Ureter (tissue), 1 donor: ENCODE measurements around the gene TMEM270. TPM values are rescaled to one million over a fixed set of nuclear protein-coding genes. Genes with fewer than 3 reads are reported as not detected.
"Not testable (repeated sequence)": the region's sequence is repeated elsewhere in the genome, so short reads cannot be mapped to it uniquely, and the experiment has no call there.

Experiments used
- DNase-seq: peaks from one replicate; pipeline ENCODE4 v3.0.0-alpha.2; 2020; ENCODE audit warnings: low spot score
- total RNA-seq: library from RNA; stranded (reverse); gene quantifications from one replicate; pipeline ENCODE4 v1.2.4, GENCODE V29; 2023
- donor health status: DM: yes; HTN: yes; CAD: no.

Gene TMEM270
- total RNA-seq, 1 donor from 2014 or later = not detected

DNA sequence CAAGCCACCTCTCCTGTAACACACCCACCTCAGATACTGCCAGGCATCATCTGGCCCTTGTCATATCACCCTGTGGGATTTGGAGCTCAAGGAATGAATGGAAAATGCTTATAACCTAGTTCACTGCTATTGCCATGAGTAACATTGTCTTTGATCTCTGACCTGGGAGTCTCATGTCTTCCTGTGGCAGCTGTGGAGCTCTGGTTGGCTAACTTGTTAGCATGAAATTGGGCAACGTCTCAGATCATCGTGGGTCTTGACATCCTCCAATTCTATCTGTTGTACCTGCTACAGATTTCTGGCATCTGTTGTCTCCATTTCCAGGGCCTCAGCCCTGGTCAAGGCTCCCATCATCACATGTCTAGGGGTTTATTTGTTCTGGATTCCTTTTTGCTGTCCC lies 2.2 kb upstream of the TMEM270 start:
- DNase-seq = no peak

DNA sequence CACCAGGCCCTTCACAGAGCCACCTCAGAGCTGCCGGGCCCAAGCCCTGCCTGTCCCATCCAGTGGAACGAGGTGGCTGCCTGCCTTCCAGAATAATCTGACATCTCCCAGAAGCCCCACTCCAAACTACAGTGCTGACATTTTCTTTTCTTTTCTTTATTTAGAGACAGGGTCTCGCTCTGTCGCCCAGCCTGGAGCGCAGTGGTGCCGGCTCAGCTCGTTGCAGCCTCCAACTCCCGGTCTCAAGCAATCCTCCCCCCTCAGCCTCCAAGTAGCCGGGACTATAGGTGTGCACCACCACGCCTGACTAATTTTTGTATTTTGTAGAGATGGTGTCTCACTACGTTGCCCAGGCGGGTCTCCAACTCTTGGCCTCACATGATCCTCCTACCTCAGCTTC lies 346 bp downstream of the TMEM270 start:
- no peak for DNase-seq

DNA sequence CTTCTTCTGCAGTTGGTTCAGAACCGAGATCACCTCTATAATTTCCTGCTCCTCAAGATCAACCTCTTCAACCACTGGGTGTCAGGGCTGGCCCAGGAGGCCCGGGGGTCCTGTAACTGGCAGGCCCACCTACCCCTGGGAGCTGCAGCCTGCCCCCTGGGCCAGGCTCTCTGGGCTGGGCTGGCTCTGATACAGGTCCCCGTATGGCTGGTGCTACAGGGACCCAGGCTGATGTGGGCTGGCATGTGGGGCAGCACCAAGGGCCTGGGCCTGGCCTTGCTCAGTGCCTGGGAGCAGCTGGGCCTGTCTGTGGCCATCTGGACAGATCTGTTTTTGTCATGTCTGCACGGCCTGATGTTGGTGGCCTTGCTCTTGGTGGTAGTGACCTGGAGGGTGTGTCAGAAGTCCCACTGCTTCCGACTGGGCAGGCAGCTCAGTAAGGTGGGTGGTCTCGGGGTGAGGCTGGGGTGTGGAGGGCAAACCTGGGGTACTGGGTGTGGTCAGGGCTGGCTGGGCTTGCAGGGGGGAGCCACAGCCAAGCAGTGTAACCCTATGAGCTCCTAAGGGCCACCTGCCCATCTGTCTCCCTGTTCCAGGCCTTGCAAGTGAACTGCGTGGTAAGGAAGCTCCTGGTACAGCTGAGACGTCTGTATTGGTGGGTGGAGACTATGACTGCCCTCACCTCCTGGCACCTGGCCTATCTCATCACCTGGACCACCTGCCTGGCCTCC lies 4.2 kb downstream of the TMEM270 start:
- no peak for DNase-seq

DNA sequence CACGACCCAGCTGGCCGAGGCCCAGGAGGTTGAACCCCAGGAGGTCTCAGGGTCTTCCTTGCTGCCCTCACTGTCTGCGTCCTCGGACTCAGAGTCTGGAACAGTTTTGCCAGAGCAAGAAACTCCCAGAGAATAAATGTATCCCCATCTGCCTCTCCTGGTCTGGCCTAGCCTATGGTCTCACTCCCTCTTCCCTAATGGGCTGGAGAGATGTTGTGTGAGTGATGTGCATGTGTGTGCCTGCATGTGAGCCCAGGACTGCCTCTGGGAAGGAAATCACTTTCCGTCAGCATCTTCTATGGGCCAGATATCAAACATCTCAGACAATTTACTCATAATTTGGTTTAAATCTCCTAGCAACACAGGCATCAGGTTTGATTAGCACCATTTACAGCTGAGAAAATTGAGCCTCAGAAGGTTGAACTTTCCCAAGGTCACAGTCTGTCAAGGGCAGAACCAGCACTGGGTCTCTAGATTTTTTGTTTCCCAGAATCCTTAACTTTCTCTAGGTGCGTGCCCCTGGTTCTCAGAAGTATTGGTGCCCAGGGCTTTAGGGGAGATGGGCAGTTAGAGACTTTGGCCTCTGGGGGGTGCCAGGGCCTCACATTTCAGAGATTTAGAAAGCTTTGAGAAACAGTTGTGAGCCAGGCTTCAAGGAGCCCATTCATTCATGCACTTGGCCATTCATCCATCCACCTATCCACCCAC lies 4.9 kb downstream of the TMEM270 start:
- DNase-seq = no peak

DNA sequence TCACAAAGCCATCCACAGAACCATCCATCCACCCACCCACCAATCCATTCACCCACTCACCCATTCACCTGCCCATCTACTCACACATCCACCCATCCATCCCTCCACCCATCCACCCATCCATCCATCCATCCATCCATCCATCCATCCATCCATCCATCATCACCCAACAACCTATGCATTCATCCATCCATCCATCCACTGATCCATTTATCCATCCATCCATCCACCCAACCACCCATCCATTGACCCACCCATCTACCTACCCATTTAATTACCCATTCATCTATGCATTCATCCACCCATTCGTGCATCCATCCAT lies 5.4 kb downstream of the TMEM270 start:
- no peak for DNase-seq

DNA sequence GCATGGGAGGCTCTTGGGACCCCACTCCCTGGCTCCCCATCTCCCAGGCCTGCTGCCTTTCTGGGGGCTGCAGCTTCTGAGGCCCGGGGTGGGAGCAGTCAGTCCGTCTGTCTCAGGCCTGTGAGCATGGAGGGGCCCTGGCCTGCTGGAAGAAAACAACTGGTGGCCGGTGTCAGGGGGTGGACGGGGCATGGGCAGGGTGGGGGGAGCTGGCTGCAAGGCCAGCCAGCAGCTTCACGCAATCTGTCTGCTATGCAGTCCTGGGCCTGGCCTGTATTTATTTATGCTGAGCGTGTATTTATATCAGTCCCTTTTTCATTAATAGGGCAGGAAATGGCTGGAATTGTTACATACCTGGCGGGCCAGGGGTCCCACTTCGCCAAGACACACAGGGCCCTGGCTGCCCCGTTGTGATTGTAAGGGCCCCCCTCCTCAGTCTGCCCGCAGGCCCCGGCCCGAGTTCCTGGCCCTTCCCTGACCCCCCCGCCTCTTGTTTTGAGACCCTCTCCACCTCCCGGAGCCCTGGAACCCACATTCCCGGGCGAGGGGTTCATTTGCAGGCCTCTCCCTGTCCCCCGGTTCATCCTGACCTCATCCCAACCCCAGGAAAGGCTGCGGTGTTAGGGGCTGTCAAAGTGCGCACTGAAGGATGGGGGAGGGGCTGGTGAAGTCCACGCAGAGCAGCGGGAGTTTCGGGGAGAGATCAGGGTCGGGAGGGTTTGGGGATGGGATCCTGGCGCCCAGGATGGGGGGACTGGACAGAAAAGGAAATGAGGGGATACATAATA lies 8.2 kb downstream of the TMEM270 start:
- DNase-seq = no peak

DNA sequence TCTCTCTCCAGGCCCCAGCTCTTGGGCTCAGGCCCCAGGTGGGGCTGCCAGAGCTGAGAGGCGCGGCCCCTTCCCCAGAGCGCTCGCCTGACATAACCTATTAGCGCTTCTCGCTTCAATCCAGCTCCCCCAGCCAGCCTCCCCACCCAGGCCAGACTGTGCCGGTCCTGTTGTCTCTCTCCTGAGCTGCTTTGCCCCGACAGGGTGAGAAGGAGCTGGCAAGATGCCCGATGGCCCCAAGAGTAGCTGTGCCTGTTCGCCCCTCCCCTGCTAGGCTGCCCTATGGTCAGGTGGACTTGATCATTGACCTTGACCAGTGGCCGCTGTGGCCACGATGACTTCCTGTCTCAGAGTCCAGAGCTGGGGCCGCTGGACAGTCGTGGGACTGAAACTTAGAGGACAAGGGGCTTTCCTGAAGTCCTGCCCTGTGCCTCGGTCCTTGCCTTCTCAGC lies 9.1 kb downstream of the TMEM270 start:
- no peak for DNase-seq

DNA sequence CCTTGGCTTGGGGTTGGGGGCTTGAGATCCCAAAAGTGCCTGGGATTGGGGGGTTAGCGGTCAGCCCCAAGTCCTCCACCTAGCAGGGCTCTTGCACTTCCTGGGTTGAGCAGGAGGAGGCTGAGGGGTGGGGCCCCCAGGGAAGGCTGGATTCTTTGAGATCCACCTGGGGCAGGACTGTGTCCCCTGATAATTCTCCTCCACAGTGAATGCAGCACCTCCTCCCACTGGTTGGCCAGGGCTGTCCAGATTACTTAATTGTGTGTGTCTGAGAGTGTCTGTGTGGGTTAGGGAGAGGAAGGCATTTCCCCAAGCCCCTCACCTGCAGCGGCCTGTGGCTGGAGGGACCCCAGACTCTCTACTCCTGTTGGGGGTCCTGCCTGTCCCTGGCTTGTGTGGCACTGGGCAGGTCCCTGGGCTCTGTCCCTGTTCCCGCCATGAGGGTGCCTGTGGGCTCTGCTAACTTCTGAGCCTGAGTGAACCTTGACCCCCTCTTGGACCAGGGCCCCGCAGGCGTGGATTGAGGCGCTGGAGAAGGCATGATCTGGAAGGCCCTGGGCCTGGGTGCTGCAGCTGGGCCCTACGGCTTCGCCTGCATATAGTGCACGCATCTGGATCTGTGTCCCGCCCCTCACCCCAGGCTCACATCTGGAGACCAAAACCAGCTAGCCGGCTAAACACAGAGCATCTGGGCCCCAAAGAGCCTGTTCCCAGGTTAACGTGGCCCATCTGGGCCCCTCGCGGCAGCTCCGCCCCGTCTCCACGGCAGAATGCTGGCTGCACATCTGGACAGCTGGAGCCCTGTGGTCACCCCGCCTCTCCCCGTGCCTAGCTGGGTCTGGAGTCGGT lies 10.4 kb downstream of the TMEM270 start:
- no peak for DNase-seq

DNA sequence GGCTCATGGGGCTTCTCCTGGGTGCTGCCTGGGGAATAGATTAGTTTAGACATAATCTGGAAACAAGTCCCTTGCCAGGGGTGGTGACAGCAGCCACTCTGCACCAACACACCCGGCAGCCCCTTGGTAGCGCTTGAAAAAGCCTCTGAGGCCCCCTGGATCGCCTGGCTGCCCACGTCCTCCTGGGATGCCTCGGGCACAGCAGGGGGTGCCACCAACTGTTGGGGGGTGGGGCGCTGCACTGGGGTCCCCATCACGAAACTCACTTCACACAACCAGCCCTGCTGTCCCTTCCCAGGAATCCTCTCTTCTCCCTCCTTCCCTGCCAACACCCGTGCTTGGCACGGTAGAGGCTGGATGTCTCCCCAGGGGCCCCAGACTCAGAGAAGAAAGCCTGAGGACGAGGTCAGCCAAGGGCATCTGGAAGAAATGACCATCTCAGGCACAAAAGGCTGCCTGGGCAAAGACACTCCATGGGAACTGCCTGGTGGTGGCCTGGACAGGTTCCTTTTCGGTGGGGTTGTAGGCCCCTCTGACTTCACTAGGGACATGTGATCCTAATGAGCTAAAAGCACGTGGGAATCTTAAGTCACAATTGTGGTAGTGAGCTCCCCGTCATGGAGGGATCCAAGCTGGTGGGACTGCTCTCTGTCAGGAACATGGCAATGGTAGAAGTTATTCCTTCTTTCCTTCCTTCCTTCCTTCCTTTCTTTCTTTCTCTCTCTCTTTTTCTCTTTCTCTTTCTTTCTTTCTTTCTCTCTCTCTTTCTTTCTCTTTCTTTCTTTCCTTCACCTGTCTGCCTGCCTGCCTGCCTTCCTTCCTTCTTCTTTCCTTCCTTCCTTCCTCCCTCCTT lies 11.3 kb downstream of the TMEM270 start:
- no peak for DNase-seq

DNA sequence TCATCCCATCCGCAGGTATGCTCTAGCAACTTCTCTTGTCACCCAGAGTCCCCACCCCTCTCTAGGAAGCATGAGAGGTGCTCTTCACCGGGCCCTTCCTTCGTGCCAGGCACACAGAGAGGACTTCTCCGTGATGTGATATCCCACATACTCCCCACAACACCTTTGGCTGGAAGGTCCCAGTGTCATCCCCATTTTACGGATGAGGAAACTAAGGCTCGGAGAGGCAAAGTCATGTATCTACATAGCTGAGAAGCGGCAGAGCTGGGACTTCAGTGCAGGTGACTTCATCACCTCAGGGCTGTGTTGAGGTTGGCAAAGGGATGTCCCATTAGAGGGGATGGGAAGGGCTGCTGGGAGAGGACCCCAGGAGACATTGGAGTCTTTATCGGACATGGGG lies 15.4 kb downstream of the TMEM270 start:
- DNase-seq = no peak

DNA sequence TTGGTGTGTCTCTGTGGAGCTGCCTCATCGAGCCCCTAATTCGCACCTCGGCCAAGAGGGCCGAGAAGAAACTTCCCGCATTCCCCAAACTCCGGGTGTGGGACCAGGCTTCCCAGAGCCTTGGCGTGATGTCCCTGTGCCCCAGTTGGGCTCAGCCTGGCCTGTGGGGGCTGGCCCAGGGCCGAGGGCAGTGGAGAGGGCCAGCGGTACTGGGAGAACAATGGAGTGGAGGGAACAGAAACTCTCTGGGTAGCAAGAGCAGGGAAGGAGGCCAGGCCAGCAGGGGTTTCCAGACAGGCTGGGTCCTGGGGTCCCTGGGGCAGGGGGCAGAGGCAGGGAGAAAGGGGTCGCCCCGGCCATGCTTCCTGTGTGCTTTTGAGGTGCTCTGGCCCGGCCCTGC lies 16.0 kb downstream of the TMEM270 start:
- no peak for DNase-seq

DNA sequence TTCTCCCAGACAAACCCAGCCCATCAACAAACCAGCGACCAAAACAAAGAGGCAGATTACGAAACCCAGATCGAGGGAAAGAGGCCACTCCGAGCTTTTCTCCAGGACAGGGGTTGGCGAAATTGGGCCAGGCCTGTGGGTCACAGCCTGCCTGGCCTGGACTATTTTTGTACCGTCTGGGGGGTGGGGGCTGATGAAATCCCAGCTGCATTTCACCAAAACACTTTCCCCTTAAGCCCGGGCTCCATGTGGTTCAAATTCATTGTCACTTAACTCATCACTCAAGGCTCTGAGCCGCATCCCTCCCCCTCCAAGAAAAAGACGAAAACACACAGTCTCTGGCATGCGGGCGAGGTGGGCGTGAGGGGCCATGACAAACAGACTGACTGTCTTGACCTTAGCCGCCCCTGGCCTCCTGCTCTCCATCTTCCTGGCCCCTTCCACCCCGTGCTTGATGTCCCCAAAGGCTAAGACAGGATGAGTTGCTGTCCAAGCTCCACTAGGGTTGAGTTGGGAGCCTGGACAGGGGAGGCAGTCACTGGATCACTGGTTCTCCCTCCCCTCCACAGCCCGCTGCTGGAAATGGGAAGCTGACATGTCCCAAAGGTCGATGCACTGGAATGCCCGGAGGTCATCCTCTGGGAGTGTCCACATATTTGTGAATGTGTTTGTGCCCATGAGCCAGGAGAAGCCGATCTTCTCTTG lies 19.2 kb downstream of the TMEM270 start:
- no peak for DNase-seq

DNA sequence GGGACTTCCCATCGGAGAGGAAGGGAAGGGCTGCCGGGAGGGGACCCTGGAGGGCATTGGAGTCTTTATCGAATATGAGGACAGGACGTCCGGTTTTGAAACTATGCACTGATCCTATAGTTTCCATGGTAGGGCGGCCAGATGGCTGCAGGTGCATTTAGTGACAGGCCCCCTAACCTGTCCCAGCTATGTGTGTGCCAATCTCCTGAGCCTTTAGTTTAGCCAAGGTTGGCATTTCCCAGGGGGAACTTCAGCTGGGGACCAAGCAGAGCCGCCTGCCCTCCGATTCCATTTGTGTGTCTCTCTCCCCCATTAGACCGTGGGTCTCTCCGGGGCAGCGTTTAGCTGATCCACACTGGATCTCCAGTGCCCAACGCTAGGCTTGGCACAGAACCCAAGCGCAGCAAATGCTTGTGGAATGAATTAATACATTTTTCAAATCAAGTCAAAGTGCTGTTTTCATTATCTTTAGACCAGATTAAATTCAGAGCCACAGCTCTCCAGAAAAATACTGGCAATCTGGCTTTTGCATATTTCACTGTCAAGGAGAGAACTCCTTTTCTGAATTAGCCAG lies 19.9 kb downstream of the TMEM270 start:
- no peak for DNase-seq

DNA sequence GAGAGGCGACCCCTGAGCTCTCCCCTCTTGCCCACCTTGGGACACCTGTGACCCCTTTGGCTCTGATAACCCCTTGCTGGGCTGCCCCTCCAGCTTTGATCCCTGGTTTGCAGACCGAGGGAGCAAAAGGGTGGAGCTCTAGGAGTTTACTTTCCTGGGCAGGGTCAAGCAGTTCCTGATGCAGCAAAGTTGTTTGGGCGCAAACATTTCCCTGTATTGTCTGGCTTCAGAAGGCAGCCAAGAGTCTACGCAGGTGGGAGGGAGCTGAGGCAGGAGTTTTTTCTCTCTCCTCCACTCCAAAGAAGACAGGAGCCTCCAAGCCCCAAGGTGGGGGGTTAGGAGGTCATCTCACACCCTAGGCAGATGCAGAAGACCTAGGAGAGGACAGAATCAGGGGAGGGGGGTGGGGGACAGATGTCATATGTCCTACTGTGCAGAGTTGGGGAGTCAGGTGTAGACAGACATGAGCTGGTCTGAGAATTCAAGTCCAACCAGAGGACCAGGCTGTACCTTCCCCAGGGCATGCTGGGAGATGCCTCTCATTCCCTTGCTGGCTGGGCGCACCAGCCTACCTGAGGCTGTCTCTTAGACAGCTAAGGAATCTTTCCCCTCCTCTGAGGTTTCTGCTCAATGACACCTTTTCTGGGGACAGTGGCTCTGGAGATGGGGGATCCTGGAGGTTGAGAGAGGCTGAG lies 20.5 kb downstream of the TMEM270 start:
- DNase-seq = no peak

DNA sequence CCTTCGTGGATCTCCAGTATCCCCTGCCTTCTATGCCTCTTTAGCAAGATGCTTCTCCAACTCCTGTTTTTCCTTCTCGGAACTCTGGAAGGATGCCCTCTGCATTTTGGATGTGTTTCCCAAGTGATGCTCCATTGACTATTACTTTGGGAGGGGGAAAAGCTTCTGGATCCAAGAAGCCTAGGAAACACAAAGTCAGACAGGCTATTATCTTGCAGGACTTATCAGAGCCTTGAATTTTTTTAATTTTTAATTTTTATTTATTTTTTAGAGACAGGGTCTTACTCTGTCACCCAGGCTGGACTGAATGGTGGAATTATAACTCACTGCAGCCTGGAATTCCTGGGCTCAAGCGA lies 21.1 kb downstream of the TMEM270 start:
- no peak for DNase-seq

DNA sequence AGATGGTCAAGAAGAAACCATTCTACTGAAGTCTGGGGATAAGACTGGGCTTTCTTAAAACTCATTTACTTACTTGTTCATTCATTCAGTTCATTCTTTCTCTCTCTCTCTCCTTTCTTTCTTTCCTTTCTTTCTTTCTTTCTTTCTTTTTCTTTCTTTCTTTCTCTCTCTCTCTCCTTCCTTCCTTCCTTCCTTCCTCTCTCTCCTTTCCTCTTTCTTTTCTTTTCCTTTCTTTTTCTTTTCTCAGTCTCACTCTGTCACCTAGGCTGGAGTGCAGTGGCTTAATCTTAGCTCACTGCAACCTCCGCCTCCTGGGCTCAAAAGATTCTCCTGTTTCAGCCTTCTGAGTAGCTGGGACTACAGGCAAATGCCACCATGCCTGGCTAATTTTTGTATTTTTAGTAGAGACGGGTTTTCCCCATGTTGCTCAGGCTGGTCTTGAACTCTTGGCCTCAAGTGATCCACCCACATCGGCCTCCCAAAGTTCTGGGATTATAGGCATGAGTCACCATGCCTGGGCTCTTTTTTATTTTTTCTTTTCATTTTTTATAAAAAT lies 24.0 kb downstream of the TMEM270 start:
- not testable (repeated sequence) for DNase-seq

DNA sequence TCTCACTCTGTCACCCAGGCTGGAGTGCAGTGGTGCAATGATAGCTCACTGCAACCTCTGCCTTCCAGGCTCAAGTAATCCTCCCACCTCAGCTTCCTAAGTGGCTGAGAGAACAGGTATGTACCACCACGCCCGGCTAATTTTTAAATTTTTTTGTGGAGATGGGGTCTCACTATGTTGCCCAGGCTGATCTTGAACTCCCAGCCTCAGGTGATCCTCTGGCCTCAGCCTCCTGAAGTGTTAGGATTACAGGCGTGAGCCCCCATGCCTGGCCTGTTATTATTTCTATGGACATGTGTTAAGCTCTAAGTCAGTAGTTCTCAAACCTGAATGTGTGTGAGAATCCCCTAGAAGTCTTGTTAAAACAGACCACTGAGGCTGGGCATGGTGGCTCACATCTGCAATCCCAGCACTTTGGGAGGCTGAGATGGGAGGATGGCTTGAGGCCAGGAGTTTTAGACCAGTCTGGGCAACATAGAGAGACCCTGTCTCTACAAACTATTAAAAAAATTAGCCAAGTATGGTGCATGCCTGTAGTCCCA lies 24.5 kb downstream of the TMEM270 start:
- DNase-seq = no peak

DNA sequence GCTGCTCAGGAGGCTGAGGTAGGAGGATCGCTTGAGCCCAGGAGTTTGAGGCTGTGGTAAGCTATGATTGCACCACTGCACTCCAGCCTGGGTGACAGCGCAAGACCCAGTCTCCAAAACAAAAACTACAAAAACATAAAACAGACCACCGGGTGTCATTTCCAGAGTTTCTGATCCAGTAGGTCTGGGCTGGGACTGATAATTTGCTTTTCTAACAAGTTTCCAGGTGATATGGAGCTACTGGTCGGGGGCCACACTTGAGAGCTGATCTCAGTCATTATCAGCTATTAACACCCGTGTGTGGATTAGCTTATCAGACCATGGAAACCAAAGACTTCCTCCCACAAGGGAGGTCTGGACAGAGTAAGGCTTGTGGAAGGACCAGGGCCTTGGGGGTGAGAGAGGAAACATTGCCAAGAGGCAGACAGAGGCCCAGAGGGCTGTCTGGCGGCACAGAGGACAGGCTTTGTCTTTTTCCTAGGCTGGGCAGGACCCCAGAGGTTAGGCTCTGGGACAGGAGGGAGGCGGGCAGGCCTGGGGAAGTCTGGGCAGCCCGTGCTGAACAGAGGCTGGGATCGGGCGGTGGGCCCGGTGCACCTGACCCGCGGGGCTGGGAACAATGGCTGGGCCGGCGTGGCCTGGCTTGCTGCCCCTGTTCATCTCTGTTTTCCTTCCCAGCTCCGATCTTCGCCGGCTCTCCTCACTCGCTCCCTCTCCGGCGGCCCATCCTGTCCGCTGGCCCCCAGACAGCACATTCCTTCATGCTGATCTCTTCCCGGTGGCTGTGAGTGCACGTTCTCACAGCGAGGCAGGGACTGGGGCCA lies 25.2 kb downstream of the TMEM270 start:
- no peak for DNase-seq
